NCI-H526 treated with DMSO at 0.1 percent for 48 hours (cell line): ENCODE results near the gene TNFSF9.
"Not testable (repeated sequence)": the region's sequence is repeated elsewhere in the genome, so short reads cannot be mapped to it uniquely, and the experiment has no call there.

Source experiments
- DNase-seq: peaks from one replicate; lab custom pipeline; 2025; lab: John Stamatoyannopoulos, UW

Gene TNFSF9

DNA sequence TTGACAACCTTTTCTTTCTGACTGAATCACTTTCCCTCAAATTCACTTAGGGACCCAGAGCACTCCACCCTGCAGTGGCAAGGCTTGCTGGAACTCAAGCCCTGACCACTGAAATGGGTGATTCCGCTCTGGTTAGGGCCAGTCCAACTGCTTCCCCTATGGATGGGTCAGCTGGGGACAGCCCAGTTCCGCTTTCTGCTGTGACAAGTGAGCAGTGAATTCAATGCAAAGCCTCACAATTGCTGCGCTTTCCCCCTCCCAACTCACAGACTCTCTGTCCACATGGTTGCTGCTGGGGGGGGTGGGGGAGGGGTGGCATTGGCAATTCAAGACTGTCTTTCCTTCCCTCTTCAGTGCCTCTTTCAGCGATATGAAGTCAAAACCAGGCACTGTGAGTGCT is 41.4 kb downstream of the TNFSF9 start:
- DNase-seq: no peak

GRCh38 chr19:6573350-6573749 is 42.5 kb downstream of the TNFSF9 start:
- no peak for DNase-seq

GRCh38 chr19:6576869-6577475 is 46.1 kb downstream of the TNFSF9 start:
- DNase-seq: no peak

DNA sequence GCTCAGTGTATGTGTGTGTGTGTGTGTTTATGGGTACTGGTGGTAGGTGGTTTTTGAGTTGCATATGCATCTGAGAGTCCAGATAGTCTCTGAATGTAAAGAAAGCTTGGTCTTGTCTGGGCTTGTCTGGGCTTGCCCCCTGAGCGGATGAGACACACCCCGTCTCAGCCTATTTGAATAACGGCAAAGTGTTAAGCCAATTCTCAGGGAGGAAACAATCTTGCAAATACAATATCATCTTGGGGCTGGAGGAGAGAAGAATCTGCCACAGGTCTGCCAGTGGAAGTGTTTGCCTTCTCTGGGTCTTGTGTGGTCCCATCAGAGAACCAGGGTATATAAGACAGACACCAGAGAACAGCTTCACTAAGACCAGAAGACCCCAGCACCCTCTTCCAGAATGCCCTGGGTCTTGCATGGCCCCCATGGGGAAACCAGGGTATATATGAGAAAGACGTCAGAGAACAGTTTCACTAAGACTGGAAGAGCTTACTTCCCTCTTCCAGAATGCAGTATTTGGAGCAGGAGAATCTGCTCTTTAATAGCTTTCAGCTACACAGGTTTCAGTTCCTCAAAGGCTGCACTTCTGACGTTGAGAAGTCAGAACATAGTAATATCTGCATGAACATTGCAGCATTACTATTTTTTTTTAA is 46.8 kb downstream of the TNFSF9 start:
- peak; percentile 41 for DNase-seq

DNA sequence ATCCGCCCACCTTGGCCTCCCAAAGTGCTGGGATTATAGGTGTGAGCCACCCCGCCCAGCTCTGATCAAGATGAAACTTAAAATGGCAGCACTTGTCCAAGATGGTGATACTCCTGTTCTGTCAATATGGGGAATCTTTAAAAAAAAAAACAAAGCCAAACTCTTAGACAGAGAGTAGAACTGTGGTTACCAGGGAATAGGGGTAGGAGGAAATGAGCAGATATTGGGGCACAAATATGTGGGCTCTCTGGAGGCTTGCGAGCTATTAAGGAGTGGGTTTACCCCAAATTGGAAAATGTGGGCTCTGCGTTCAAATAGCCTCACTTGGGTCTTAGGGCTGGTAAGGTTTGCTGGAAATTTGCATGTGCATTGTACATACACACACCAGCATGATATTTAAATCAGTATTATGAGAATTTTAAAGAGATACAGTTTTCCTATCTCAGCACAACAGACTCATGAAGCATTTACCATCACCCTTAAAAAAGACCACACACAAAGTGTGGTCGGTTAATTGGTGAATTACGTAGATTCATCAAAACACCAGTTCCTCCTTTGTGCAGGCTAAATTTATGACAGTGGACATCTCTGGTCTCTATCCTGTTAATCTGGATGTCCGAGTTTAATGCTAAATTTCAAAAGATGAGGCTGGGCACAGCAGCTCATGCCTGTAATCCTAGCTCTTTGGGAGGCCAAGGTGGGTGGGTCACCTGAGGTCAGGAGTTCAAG is 48.8 kb downstream of the TNFSF9 start:
- no peak for DNase-seq

DNA sequence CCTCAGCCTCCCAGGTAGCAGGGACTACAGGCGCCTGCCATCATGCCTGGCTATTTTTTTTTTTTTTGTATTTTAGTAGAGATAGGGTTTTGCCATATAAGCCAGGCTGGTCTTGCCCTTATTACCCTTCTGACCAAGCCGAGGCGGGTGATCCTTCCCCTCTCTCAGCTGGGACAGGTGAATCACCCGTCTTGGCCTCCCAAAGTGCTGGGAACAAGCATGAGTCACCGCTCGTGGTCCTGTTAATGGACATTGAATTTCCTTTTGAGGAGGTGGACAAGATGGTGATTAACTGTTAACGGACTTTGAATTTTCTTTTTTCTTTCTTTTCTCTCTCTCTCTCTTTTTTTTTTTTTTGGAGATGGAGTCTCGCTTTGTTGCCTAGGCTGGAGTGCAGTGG is 49.5 kb downstream of the TNFSF9 start:
- no peak for DNase-seq

GRCh38 chr19:6582515-6583484 is 52.0 kb downstream of the TNFSF9 start:
- not testable (repeated sequence) for DNase-seq
